Chondrocyte (in vitro differentiated cells): ENCODE data around the gene TEPSIN. TPM values are rescaled to one million over a fixed set of nuclear protein-coding genes. Genes with fewer than 3 reads are reported as not detected.
"Not testable (repeated sequence)": the region's sequence is repeated elsewhere in the genome, so short reads cannot be mapped to it uniquely, and the experiment has no call there.

Experiments used
- DNase-seq: peaks from one replicate; pipeline ENCODE4 v3.0.0; 2021; ENCODE audit warnings: mixed read lengths, low spot score
- H3K27ac Mint-ChIP-seq: one replicate; pipeline ENCODE4 v1.8.0; 2021; ENCODE audit warnings: mild to moderate bottlenecking, moderate library complexity, mixed read lengths; ENCODE audit not compliant: unreplicated experiment
- H3K27me3 Mint-ChIP-seq: 2 replicates; pipeline ENCODE4 v1.8.0; 2021; ENCODE audit warnings: low read depth, mixed read lengths
- H3K36me3 Mint-ChIP-seq: 2 replicates; pipeline ENCODE4 v1.8.0; 2021; ENCODE audit warnings: low read depth, mixed read lengths
- H3K4me1 Mint-ChIP-seq: 2 replicates; pipeline ENCODE4 v1.8.0; 2021; ENCODE audit warnings: low read depth, mild to moderate bottlenecking, mixed read lengths
- H3K4me3 Mint-ChIP-seq: one replicate; pipeline ENCODE4 v1.8.0; 2021; ENCODE audit warnings: mild to moderate bottlenecking, moderate library complexity, mixed read lengths; ENCODE audit not compliant: unreplicated experiment
- H3K9me3 Mint-ChIP-seq: 2 replicates; pipeline ENCODE4 v1.8.0; 2021; ENCODE audit warnings: low read depth, mixed read lengths
- total RNA-seq: library from RNA; stranded (reverse); gene quantifications from 3 replicates; pipeline ENCODE4 v1.2.1, GENCODE V29; 2021
- TF ChIP-seq, protein P1 (sequence below): fragments of 200-600 bp; sonication (generic); IDR thresholded peaks from 2 replicates; pipeline ENCODE4 v1.5.0; 2021; ENCODE audit warnings: antibody characterized with exemption, mild to moderate bottlenecking, moderate library complexity

TEPSIN gene
- total RNA-seq, 1 donor from 2014 or later = 27.1 TPM

- DNase-seq = no peak
- H3K9me3 Mint-ChIP-seq = no peaks in the 10 kb centered on the region
- no peak overlapping the region for H3K27ac Mint-ChIP-seq
- peaks cover 19% of the 10 kb centered on the region for H3K36me3 Mint-ChIP-seq
- H3K4me1 Mint-ChIP-seq = no peaks in the 10 kb centered on the region
- no peaks in the 10 kb centered on the region for H3K27me3 Mint-ChIP-seq
- H3K4me3 Mint-ChIP-seq = no peak overlapping the region
- TF ChIP-seq, protein P1, sequence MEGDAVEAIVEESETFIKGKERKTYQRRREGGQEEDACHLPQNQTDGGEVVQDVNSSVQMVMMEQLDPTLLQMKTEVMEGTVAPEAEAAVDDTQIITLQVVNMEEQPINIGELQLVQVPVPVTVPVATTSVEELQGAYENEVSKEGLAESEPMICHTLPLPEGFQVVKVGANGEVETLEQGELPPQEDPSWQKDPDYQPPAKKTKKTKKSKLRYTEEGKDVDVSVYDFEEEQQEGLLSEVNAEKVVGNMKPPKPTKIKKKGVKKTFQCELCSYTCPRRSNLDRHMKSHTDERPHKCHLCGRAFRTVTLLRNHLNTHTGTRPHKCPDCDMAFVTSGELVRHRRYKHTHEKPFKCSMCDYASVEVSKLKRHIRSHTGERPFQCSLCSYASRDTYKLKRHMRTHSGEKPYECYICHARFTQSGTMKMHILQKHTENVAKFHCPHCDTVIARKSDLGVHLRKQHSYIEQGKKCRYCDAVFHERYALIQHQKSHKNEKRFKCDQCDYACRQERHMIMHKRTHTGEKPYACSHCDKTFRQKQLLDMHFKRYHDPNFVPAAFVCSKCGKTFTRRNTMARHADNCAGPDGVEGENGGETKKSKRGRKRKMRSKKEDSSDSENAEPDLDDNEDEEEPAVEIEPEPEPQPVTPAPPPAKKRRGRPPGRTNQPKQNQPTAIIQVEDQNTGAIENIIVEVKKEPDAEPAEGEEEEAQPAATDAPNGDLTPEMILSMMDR = no peak
Observed at GRCh38 chr17:81228834-81229665, 9.8 kb downstream of the TEPSIN start.

DNA sequence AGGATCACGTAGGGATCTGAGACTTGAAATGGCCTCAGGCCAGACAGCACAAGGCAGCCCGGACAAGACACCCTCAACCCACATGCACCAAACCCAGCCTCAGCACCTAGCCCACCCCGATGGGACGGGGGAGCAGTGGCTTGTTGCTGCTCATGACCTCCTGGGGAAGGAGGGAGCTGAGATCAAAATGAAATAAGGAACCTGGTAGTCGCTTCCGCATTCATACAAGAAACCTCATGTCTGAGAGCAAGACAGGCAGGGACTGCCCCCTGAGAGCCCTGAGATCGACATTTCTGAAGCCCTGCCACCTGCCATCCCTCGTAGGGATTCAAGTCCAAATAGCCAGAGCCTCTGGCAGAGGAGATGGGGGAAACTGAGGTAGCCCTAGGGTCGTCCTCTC, 10.4 kb downstream of the TEPSIN start:
- H3K9me3 Mint-ChIP-seq = no peaks in the 10 kb centered on the region
- no peak overlapping the region for H3K4me3 Mint-ChIP-seq
- peaks cover 19% of the 10 kb centered on the region for H3K36me3 Mint-ChIP-seq
- H3K27me3 Mint-ChIP-seq = no peaks in the 10 kb centered on the region
- no peak overlapping the region for H3K27ac Mint-ChIP-seq
- peaks cover 5% of the 10 kb centered on the region for H3K4me1 Mint-ChIP-seq
- DNase-seq = no peak
- TF ChIP-seq, protein P1 = no peak

DNA sequence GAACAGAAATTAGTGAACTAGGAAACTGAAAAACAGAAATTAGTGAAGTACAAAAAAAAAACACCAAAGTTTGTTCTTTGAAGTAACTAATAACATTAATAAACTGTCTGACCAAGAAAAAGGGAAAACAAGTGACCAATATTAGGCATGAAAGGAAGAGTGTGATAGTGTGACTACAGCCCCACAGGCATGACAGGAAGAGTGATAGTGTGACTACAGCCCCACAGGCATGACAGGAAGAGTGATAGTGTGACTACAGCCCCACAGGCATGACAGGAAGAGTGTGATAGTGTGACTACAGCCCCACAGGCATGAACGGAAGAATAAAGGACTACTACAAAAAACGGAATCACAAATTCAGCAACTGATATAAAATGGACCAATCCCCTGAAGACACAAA, 11.2 kb downstream of the TEPSIN start:
- not testable (repeated sequence) for H3K4me1 Mint-ChIP-seq, H3K4me3 Mint-ChIP-seq, DNase-seq, H3K27me3 Mint-ChIP-seq, H3K27ac Mint-ChIP-seq, H3K9me3 Mint-ChIP-seq
- peaks cover 19% of the 10 kb centered on the region for H3K36me3 Mint-ChIP-seq

DNA sequence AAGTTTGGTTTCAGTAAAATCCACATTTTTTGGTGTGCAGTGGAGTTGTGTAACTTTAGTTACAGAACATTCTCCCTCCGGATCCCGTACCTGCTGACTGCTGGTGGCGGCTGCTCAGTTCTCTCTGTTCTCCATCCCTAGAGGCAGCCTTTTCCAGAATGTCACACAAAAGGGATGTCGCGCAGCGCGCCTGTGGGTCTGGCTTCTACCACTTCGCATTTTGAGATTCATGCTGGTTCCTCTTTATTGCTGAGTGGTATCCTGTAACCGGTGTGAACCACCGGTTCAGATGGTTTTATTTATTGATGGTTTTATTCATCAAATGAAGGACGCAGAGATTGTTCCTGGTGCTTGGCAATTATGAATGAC, 15.1 kb downstream of the TEPSIN start:
- H3K36me3 Mint-ChIP-seq = peaks cover 7% of the 10 kb centered on the region
- peak overlapping the region; percentile 85 for H3K27ac Mint-ChIP-seq
- peaks cover 17% of the 10 kb centered on the region for H3K4me1 Mint-ChIP-seq
- no peaks in the 10 kb centered on the region for H3K9me3 Mint-ChIP-seq
- TF ChIP-seq, protein P1 = no peak
- H3K27me3 Mint-ChIP-seq = no peaks in the 10 kb centered on the region
- no peak for DNase-seq
- peak overlapping the region; percentile 79 for H3K4me3 Mint-ChIP-seq

DNA sequence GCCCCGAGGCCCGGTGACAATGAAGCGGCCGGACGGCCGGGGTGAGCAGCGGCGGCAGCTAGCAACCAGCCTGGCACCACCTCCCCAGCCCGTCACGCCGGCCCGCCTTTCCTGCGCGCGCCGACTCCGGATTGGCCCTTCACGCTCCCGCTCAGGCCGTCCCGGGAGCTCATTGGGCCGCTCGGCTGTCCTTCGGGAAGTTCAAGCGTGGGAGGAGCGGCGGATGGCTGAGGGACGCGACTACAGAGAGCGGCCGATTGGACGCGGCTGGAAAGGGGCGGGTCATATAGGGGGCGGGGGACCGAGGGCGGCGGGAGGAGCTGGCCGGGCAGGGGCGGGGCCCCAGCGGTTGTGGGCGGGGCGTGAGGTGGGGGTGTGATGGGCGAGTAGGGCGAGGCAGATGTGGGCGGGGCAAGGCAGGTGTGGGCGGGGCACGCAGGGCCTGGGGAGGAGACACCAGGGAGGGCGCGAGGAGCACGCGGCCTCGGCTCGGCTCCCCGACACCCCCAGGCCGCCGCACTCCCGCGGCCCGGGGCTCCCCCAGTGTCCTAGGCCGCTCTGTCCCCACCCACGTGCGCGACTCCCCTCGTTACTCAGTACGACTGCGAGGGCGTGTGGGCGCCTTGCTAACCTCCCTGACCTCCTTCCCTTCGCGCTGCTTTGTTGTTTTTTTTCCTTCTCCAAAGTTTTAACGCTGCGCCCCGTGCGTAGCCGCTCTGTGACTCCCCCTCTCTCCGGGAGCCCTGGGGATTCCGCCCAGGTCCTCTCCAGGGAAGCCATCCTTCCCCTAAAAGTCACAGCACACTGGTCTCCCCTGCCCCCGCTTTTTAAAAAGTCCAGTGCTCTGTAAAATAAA, 15.7 kb downstream of the TEPSIN start, which contains the start of gene CEP131:
TSS of gene CEP131 (minus strand) at position 60 of the 856 bp plus-strand sequence. CDS start 2,909 bp downstream, outside the sequence.
- H3K27ac Mint-ChIP-seq = peak within 1 kb of the TSS; percentile 85
- peaks cover 17% of the 10 kb centered on the region for H3K4me1 Mint-ChIP-seq

More for the DNA sequence above, 15.7 kb downstream of the TEPSIN start, which contains the start of gene CEP131:
- H3K36me3 Mint-ChIP-seq = peaks cover 3% of the 10 kb centered on the region
- peak within 1 kb of the TSS; percentile 79 for H3K4me3 Mint-ChIP-seq
- TF ChIP-seq, protein P1 = no peak
- DNase-seq = peak; percentile 99
- no peaks in the 10 kb centered on the region for H3K27me3 Mint-ChIP-seq
- no peaks in the 10 kb centered on the region for H3K9me3 Mint-ChIP-seq
